NCI-H2171 (cell line): ENCODE data around the gene PAEP.

Experiments
- DNase-seq: peaks from one replicate; lab custom pipeline; 2025; lab: John Stamatoyannopoulos, UW

Gene PAEP

DNA sequence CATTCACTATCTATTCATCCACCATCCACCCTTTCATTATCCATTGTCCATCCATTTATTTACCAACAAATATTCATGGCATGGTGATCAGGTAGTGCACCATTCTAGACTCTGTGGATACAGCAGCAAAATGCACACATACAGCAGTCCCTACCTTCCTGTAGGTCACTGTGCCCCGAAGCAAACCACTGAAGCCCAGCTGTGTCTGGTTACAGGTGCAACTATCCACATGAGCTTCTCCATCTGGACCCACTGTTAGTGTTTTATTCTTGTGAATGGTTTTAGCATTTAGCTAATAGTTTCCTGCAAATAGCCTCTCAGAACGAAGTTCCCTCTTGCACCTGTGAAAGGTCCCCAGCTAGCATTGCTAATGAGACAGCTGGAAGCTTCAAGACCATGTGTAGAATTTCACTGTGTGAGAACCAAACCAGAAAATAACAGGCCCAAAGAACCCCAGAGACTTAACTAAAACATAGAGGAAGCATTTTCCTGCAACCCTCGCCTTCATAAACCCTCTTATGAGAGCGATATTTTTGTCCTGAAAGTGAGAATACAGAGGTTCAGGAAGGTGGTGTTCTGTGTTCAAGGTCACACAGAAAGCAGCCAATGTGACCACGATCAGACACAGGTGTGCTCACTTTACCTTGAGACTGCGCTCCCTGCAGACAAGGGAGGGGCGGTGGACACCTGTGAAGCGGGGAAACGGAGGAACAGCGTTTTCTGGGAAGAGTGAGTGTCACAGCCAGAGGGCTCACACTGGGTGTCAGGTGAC, 18.5 kb downstream of the PAEP start:
- no peak for DNase-seq

- DNase-seq: no peak
Observed at GRCh38 chr9:135580664-135581380, 19.3 kb downstream of the PAEP start.

DNA sequence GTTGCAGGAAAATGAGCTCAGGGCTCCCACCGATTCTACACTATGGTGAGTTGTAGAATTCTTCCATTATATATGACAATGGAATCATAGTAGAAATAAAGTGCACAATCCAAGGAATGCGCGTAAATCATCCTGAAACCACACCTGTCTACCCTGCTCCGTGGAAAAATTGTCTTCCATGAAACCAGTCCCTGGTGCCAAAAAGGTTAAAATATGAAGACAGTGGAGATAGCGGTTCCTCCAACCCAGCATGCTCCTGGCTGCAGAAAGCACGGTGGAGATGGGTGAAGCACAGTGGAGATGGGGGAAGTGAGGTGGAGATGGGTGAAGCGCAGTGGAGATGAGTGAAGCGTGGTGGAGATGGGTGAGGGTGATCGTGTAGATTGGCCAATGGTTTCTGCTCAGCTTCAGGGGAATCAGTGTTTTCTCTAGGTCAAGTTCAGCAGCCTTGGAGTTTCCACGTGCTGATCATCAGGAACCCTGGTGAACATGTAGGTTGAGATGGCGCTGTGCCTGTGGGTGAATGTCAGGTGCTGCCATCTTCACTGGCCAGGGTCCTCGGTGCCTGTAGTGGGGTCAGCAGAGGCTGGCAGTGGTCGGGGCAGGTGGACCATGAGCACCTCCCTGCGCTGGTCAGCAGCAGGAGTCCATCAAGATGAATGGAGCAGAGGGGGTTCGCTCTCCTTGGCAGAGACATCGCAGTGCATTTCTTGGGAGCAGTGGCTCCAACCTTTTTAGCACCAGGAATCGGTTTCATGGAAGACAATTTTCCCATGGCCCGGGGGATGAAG, 20.3 kb downstream of the PAEP start:
- no peak for DNase-seq

GRCh38 chr9:135582541-135582940, 21.0 kb downstream of the PAEP start:
- no peak for DNase-seq

- DNase-seq: no peak
Observed at GRCh38 chr9:135582966-135583687, 21.6 kb downstream of the PAEP start.

DNA sequence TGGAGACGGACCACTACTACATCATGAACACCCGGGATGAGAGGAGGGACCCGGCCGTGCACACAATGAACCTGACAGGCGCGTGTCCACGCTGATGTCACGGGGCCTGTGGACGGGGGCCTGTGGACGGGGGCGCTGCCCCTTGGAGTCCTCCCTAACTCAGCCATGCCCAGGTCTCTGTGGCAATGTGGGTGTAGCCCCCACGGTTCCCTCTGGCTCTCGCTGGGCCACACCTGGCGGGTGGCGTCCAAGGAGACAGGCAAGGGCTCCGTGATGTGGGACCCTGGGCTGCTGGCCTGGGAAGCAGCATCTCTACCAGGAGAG, 22.1 kb downstream of the PAEP start:
- DNase-seq: no peak

- no peak for DNase-seq
Observed at GRCh38 chr9:135584371-135584770, 22.8 kb downstream of the PAEP start.

DNA sequence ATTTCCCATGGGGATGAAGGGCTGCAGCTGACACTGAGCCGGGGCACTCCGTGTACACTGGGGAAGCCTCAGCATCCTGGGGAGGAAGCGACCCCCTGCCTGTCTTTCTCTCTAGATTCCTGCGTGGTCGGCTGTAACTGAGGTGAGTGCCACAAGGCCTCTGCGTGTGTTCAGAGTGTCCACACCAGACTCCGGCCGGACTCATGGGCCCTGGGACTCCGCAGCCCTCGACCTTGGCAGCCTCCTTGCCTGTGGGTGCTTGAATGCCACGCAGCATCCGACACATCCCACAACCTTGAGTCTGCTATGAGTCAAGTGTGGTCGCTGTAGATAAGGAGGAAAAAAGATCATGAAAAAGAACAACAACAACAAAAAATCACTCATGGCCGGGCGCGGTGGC, 23.4 kb downstream of the PAEP start:
- DNase-seq: no peak

DNA sequence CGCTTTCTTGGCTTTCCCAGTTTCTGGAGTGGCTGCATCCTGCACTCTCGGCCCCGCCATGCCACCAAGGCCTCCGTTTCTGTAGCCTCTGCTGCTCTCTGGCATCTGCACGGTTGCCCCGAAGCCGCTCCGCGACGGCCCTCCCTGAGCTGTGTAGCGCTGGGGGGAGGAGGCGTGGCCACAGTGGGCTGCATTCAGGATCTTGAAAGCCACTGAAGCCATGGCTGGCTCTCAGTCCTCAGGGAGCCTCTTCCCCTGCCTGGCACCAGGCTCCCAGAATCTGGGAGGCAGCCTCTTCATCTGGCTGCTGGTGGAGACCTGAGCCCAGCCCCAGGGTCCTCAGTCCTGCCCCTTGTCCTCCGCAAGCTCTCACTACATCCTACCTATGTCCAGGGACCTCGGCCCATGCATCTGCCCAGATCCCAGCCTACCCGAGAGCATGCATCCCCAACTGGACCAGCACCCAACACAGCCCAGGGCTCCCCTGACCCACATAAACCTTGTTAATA, 25.1 kb downstream of the PAEP start:
- DNase-seq: no peak

DNA sequence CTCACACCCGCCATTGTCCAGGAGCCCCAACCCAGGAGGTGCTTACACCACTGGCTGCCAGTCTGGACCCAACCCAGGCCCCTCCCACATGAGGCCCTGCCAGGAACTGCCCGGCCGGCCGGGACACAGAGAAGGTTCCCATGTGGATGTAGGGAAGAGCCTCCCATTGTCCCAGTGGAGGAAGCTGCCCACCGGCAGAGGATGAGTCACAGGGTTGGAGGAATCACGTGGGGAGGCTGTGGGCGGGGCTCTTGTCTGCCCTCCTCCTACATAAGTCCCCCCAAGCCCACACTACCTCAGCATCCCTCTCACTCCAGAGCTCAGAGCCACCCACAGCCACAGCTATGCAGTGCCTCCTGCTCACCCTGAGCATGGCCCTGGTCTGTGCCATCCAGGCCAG, 26.1 kb downstream of the PAEP start:
- no peak for DNase-seq

- no peak for DNase-seq
Observed at GRCh38 chr9:135588371-135588770, 26.8 kb downstream of the PAEP start.

DNA sequence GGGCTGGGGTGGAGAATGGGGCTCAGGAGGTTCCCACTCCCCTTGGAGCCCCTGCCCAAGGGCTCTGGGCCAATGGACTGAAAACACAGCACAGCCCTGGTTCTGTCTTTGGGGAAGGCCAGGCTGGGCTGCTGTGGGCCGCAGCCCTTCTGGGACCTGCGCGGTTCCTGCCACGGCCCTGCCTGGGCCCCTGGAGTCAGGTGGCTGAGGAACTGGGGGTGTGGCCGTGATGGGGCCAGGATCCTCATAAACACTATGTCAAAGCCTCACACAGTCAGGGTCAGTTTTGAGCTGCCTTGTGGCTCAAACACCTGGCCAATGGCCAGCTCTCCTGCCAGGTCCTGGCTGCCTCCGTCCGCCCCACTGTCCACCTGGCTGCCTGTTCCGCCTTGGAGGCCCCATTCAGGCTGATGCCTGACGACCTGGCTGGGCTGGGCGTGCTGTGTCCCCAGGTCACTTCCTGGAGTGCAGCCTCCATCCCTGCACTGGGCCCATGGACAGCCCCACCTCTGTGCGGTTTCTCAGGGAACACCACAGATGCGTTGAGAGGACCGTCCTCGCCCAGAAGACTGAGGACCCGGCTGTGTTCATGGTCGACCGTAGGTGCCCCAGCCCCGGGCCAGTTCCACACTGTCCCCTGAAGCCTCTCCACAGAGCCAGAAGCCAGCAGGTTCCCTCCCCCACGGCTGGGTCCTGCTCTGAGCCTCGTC, 27.5 kb downstream of the PAEP start:
- DNase-seq: no peak

DNA sequence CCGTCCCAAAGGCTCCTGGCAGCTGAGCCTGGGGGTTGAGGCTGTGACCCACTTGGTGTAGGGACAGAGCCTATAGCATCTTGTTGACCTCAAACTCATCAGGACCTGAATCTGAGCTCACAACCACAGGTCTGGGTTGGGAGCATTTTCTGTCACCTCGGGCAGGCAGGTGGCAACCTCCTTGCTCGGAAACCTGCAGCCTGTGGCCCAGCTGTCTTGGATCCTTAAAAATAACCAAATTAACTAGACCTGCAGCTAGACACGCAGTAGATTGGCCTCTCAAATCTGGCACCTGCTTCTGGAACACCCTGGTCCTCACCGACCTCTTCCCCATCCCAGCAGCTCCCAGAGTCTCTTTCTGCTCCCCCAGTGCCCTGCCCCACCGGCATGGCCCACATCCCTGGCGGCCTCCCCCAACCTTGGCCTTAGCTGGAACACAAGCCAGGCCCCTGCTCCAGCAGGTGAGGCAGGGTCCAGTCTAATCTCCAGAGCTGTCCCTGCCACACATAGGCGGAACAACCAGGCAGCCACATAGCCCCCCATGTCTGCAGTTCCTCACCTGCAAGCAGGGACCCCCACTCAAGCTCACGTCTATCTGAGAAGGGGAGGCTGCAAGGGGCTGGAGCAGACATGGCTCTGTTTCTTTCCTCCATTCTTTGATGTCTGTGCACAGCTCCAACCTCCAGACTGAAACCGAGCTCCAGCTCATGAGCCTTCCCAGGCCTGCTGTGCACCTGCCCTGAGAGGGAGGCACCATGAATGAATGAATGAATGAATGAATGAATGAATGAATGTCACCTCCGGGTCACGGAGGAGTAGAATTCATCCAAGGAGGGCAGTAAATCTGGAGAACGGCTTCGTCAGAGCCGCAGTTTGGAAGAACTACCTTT, 28.3 kb downstream of the PAEP start:
- no peak for DNase-seq

DNA sequence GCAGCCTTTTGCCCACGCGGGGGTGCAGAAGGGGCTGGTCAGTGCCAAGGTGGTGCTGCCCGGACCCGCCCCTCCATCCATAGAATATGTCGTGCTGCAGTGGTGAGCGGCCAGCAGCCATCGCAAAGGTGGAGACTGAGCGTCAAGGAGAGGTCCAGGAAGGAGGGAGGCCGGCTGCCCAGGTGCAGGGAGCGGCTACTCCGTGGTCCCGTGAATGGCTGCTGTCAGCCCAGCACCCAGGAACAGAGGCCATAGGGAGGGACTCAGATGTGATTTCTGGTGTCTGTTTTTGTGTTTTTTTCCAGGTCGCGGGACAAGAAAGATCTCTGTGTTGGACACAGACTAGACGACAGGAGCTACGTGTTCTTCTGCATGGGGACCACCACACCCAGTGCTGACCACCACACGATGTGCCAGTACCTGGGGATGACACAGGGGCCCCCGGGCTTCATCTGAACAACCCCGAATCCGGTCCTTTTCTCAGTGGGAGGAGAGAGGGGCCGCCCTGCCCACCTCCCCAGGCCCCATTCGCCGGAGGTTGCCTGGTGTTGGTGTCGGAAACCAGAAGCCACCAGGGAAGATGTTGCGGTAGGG, 29.0 kb downstream of the PAEP start:
- no peak for DNase-seq

DNA sequence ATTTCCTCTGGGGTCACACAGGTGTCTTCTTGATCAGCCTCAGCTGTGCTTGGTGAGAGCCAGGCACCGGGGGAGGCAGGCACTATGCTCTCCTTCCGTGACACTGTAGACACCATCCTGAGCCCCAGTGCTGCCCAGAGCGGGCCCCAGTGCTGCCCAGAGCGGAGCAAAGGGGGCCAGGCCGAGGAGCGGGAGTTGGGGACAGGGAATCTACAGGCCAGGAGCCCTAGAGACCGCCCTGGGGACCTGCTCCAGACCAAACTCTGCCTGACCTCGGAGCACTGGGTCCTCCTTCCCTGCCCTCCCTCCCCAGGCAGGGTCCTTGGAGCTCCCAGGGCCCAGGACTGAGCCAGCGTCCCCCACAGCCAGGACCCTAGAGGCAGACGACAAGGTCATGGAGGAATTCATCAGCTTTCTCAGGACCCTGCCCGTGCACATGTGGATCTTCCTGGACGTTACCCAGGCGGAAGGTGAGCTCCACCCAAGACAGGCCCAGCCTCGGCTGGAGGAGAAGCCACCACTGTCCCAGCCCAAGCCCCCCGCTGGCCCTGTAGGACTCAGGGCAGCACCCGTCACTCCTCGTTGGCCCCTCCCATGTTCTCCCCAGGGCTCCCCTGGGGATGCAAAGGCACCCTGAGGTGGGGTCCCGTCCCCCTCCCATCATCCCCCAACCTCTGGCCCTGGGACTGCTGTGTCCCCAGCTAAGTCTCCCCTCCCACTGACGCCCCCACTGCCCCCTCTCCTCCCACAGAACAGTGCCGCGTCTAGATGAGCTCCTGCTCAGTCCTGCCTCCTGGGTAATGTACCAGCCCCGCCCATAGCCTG, 30.2 kb downstream of the PAEP start:
- DNase-seq: no peak

DNA sequence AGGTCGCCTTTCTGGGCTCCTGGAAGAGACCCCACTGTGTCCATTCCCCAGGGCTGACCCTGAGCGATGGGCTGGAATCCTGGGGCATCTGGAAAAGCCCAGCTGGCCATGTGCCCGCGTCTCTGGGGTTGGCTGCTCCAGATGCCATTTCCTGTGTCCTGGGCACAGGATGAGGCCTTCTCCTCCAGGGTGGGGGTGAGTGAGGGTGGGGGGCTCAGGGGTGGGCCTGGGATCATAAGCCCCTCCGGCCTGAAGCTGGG, 30.7 kb downstream of the PAEP start:
- no peak for DNase-seq

DNA sequence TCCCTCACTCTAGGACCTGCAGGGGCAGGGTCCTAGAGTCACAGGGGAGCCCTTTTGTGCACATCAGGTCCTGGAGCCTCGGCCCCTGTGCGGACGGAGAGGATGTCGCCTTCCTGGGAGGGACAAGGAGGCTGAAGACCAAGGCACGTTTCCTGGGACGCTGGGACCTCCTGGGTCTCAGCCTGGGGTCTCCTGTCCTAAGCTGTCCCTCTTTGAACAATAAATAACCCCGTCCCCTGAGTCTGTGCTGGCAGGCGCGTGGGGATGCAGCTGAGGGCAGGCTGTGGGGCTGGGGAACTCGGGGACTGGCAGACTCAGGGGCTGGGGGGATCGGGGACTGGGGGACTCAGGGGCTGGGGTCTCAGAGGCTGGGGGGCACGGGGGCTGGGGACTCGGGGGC, 31.1 kb downstream of the PAEP start:
- DNase-seq: no peak

DNA sequence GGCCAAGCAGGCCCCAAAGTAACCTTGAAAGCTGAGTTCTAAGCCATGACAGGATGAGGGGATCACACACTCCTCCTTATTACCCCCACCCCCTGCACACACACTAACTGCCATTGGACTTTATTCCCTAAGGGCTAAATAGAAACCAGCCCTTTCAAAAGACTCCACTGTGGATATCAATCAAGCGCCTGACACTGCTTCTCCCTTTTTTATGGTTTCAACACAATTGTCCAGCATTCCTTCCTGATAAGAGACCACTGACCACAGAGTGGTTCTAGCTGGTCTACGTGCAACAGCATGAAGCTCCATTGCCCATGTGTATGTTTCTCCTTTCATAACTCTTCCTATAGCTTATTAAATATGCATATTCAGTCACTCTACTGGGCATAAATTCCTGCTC, 34.7 kb downstream of the PAEP start:
- DNase-seq: no peak

DNA sequence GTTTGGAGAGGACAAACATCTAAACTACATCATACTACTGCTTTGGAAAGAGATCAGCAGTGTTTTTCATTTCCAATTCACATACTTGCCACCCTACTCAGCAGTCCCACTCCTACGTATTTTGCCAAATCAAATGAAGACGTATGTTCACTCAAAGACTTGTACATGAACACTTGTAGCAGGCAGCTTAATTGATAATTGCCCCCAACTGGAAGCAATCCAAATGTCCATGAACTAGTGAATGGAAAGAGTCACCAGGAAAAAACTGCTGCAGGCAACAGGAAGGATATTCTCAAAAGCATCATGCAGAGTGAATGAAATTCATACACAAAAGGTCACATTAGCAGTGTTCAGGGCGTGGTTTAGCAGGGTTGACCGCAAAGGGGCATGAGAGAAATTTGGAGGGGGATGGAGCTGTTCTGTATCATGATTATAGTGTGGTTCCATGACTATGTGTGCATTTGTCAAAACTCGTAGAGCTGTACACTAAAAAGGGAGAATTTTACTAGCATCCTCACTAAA, 38.8 kb downstream of the PAEP start:
- DNase-seq: no peak
